HG03460 (cell line): ENCODE data around the gene SLC25A13.

Source experiments
- ATAC-seq: cut with Tn5 transposase; IDR thresholded peaks from one replicate; pipeline ENCODE4 v1.9.1; 2021; ENCODE audit not compliant: unreplicated experiment

SLC25A13 gene

DNA sequence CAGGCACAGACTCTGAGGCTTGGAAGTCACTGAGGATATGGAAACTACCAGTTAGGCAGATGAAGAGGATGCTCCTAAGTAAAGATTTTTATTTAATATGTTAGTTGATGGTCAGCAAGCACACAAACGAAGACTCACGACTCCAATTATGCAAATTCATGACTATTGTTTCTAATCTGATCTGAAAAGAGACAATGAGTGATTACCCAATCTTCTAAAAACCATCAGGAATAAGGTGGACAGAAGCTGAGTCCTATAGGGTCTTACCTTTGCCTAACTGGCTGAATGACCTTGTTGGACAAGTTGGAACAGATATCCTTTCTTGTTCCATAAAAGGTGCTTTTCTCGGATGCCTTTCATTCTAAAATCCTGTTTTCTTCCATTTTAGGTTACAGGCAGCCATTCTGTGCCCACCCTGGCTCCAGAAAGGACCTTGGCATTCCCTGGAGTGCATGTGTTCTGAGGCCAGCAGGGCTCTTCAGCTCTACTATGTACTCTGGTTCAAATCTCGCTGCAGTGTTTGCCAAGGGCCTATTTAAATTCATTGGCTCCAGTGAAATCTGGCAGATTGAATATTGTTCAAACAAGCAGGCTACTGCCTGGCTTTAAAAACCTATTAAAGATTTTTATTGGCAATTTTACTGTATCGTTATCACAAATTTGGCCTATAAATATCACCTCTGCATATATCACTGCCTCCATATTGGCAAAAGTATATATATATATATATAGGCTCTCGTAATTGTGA lies 77.5 kb downstream of the SLC25A13 start:
- no peak for ATAC-seq

GRCh38 chr7:96243241-96243640 lies 78.7 kb downstream of the SLC25A13 start:
- ATAC-seq: no peak

GRCh38 chr7:96241855-96242254 lies 80.0 kb downstream of the SLC25A13 start:
- ATAC-seq: no peak

GRCh38 chr7:96238976-96239766 lies 82.7 kb downstream of the SLC25A13 start:
- no peak for ATAC-seq

DNA sequence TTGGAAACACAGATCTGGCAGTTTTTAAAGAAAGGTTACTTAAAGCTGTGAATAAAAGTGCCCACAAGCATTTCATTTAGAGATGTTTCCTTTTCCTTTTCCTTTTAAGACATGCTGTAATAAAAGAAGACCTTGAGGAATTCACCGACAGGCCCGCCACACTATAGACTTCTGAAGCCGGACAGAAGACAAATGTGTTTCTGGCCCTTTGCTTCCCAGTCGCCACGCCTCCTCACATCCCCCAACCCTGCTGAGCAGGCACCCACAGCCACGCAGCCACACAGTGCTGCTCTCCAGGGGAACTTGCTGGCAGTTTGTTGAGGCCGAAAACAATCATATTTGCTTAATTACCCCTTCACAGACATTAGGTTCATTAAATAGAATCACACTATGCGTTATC lies 83.4 kb downstream of the SLC25A13 start:
- no peak for ATAC-seq

- ATAC-seq: no peak
Observed at GRCh38 chr7:96237040-96237439, 84.9 kb downstream of the SLC25A13 start.

- ATAC-seq: no peak
Observed at GRCh38 chr7:96236198-96237039, 85.5 kb downstream of the SLC25A13 start.

DNA sequence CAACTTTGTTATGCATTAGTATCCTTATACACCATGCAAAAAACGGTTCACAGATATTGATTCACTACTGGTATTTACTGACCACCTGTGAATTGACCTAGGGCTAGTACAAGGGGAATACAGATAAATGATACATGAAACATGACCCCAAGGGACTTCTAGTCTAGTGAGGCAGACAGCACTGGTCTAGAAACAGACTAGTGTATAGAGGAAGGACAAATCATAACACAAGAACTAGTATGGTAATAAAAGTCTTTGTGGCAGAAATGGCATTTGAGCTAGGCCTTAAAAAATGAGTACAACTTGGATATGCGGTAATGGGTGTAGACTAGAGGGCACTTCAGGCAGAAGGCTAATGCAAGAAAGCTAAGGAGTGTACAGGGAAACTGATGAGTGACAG lies 86.6 kb downstream of the SLC25A13 start:
- peak; percentile 43 for ATAC-seq

GRCh38 chr7:96233528-96234154 lies 88.3 kb downstream of the SLC25A13 start:
- no peak for ATAC-seq

- ATAC-seq: no peak
Observed at GRCh38 chr7:96233084-96233483, 88.8 kb downstream of the SLC25A13 start.

- ATAC-seq: no peak
Observed at GRCh38 chr7:96228760-96229159, 93.1 kb downstream of the SLC25A13 start.

GRCh38 chr7:96225251-96225650 lies 96.6 kb downstream of the SLC25A13 start:
- no peak for ATAC-seq

GRCh38 chr7:96224685-96225084 lies 97.2 kb downstream of the SLC25A13 start:
- ATAC-seq: no peak

- no peak for ATAC-seq
Observed at GRCh38 chr7:96224073-96224472, 97.8 kb downstream of the SLC25A13 start.

- ATAC-seq: no peak
Observed at GRCh38 chr7:96221888-96222287, 100.0 kb downstream of the SLC25A13 start.

GRCh38 chr7:96219378-96220130 lies 102.3 kb downstream of the SLC25A13 start:
- ATAC-seq: no peak

DNA sequence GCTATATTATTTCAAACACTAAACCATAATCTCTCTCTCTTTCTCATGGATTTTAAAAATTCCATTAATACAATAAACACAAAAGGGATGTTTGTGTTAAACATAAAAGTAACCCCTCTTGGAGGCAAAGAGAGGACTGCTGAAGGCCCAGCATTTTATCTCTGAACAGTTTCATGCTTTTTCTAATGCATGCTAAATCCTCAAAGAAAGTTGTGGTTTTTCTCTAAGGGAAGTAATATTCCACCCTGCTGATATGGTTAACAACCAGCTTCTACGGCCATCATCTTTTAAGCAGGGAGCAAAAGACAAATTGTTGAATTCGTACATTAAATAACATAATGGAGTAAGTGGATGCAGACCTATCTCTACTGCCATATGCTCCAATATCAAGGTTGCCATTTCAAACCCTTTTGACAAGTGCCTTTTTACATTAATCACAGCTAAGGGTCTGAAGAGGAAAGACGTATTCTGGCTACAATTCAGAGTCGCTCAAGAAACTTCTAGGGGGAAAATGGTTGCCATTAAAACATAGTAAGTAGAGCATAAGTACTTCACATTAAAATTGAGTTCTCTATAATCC lies 103.1 kb downstream of the SLC25A13 start:
- ATAC-seq: no peak

DNA sequence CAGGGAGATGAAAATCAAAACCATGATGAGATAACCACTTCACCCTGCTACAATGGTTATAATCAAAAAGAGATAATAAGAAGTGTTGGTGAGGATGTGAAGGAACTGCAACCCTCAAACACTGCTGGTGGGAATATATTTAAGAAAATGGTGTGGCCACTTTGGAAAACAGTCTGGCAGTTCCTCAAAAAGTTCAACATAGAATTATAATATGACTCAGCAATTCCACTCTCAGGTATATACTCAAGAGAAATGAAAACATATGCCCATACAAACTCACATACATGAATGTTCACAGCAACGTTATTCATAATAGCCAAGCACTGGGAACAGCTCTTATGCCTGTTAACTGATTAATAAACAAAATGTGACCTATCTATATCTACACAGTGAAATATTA lies 104.8 kb downstream of the SLC25A13 start:
- no peak for ATAC-seq

GRCh38 chr7:96216373-96216772 lies 105.5 kb downstream of the SLC25A13 start:
- no peak for ATAC-seq

DNA sequence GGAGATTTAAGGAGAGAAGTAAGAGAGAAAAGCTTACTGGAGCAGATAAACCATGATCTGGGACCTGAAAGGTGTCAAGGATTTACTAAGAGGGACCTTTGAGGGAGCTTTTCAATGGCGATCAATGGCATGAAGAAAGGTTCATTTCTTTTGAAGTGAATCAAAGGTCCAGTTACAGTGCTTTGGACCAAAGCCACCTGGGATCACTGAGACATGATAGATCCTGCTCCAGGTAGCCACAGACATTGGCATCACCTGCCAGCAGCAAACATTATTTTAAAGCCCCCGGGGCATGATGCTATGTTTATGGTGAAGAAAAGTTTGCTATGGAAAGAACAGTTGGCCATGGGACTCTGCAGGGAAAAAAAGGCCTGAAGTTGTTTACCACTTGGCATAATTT lies 109.4 kb downstream of the SLC25A13 start:
- ATAC-seq: no peak
